HG02759 (cell line): ENCODE measurements around the gene ZFAND2B.

Source experiments
- ATAC-seq: cut with Tn5 transposase; IDR thresholded peaks from one replicate; pipeline ENCODE4 v1.9.1; 2021; ENCODE audit warnings: mild to moderate bottlenecking, moderate library complexity; ENCODE audit not compliant: unreplicated experiment

ZFAND2B gene, protein sequence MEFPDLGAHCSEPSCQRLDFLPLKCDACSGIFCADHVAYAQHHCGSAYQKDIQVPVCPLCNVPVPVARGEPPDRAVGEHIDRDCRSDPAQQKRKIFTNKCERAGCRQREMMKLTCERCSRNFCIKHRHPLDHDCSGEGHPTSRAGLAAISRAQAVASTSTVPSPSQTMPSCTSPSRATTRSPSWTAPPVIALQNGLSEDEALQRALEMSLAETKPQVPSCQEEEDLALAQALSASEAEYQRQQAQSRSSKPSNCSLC

DNA sequence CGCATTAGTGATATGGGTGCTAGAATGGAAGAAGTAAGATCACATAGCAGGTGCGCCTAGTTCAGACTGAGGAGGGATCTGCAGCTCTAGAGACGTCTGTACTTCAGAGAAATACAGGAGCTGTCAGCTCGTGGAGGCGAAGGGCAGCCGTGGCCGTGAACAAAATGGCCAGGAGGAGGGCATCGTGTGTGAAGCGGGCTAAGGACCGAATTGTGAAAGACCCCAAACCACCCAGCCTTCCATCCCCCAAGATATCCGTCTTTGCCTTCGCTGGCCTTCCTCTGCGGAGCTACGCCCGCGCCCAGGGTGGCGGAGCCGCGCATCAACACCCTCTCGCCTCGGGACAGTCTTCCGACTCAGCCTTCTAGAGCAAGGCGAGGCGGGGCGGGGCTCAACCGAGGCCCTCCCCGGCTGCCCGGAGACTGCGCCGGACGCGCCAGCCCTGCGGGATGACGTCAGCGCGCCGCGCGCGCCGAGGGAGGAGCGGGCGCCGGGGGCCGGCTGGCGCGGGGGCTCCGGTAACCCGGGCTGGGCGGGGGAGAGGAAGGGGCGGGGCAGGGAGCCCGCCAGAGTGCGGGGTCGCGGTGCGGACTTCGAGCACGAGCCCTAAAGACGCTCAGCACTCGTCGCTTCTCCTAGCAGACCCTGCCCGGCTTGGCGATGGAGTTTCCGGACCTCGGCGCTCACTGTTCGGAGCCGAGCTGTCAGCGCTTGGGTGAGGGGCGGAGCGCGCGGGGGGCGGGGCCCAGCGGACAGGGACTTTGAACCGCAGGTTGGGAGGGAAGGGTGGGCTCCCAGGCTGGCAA is at the start of gene ZFAND2B:
ZFAND2B (plus strand) TSS at position 455 of the 806 bp plus-strand sequence; CDS start at position 661, 206 bp downstream.
- peak; percentile 98 for ATAC-seq

DNA sequence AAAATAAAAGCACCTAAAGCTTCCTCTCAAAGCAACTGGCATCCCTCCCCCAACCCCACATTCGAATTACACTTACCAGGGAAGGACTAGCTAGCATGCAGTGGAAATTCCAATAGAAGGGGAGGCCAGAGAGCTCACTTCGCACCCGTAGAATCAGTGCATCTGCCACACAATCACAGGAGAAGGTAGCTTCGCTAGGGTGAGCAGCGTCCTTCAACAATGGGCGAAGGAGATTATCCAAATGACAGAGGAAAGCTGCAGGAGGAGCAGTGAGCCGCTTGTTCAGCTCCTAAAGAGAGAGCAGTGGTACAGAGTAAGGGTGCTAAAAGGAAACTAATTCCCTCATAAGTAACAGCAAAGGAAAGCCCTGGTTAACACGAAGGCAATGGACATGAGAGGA is 49.2 kb upstream of the ZFAND2B start:
- ATAC-seq: no peak

DNA sequence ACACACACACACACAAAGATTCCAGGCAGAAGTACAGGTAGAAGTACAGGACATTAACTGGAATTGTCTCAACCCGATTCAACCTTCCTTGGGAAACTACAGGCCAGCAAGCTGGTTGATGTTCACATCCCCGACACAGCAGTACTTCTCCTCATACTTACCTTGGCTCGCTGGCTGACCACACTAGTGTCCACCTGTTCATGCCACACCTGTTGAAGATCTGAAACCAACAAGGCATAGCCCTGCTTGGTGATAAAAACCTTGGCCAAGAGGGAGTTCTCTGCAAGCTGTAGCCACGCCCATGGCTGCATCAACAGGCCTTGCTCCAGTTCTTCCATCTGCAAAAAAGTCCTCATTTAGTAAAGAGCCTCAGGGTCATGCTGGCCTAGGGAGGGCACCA is 48.6 kb upstream of the ZFAND2B start:
- ATAC-seq: no peak

DNA sequence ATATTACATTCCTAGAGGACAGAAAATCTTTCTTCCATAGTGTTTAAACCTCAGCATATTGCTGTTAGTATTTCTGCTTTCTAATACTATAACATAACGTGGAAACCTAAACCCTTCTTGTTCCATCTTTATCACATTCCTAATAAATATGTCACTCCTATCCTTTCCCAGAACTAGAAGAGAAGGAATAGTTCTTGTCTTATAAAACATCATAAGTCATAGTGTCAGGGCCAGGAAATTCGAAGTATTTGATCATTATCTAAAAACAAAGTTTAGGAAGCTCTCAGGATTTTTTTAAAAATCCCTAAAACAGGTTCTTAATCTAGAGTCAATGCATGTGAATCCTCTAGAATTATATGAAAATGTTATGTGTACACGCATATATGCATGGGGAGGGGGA is 48.0 kb upstream of the ZFAND2B start:
- no peak for ATAC-seq

DNA sequence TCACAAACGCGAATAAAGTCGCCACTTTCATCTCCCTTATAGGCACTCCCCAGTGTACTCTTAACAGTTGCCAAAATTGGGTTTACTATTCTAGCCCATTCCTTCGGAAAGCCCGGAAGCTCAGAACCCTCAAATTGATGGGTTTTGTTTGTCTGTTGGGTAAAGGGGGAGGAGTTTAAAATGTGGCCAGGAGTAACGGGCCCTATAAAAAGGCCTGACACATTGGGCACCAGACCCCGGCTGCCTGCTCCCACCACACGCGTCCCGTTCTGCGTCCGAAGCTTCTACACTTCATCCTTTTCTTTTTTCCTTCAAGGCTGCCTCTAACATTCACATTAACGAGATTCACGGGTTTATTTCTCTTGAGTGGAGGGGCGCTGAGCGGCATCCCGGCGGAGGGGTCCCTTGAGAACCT is 46.8 kb upstream of the ZFAND2B start:
- ATAC-seq: no peak

DNA sequence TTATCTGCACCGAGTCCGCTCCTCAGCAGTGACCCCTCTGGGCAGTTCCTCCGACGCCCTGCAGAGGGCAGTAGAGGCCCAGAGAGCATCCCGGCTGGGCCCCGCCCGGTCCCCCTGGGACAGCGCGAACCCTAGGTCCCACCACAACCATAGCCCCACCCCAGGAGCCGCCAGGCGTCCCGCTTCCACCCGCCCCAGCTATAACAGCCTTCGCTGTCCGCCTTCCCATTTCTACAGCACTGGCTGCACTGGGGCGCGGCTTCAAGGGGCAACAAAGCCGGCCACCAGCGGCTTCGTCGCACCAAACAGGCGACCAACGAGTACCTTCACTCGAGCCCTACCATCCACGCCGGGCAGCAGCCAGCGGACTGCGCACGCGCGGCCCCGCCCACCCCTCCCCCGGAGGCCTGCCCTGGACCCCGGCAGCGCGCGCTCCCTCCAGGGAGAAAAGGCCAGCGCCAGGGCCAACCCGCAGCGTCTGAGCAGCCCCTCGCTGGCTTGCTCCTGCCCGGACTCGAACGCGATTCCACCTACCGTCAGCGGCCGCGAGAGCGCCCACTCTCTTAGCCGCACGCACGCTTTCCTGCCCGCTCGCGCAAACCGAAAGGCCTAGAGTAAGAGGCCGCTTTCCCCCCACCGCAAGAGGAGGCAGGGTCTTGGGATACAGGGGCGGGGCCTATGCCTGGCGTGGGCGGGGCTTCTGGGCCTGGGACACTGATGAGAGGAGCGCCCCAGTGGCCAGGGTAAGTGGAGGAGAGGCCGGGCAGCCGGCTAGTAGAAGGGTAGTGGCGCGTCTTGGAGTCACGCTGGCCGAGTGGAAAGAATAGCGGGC is 46.2 kb upstream of the ZFAND2B start, which contains the start of gene NHEJ1:
NHEJ1 (minus strand) TSS at position 630 of the 832 bp plus-strand sequence. CDS start 2,453 bp downstream, outside the sequence.
- ATAC-seq: peak; percentile 90

DNA sequence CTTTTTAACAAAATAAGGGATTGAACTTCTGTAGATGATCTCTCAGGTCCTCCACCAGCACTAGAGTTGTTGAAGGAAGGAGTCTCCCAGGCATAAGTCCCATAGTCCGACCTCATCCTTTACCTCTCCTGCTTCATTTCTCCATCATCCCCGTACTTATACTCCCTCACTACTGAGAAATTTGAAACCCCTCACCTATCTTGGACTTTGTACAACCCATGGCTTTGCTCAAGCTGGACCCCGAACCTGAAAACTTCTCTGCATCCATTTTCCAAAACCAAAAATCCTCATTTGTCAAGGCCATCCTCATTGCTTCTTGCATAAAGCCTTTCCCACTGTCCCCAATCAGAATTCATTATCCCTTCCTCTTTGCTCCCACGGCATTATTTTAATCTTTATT is 45.5 kb upstream of the ZFAND2B start:
- no peak for ATAC-seq

DNA sequence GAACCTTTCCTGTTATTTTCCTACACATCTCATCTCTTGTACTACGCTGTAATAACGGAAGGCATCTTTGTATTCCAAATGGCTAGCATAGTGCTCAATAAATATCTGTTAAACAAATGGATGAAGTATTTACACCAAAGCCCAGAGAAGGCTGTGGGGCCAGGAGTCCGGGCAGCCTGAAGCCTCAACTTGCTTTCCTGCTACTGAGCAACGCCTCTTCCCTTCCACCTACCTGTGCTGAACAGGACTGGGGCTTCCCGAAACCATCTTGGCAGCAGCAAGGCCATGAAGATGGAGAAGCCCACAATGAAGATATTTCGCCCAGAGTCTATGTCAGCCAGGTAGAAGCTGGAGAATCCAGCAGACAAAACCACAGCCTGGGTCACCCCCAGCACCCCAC is 43.4 kb upstream of the ZFAND2B start:
- ATAC-seq: no peak

DNA sequence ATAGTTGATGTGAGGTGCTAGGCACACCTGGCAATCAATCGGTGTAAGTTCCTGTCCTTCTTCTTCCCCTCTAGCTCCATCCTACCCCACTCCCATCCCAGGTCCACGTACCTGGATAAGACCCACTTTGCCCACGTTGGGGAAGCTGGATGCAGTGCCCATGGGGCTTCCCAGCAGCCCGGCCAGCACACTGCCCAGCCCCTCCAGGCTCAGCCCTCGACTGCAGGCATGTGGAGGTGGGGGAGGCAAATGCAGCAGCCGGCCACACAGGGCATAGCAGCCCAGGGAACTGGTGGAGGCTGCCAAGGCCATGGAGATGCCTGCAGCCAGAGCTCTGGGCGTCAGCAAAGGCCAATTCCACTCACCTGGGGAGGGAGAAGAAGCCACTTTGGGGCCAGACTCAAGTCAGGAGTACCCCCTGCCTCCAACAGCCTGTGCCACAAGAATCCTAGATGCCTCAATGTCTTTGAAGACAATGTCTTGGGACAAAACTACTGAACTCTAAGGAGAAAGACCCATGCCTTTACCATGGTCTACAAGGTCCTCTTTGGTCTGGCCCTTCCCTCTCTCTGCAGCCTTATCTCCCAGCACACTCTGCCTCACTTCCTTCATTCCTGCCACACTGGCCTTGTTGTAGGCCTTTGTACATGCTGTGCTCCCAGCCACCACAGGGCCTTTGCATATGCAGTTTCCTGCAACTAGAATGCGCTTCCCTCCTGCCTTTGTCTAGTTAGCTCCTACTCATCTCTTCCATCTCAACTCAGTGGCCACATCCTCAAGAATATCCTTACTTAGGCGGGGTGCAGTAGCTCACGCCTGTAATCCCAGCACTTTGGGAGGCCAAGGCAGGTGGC is 41.3 kb upstream of the ZFAND2B start:
- no peak for ATAC-seq

DNA sequence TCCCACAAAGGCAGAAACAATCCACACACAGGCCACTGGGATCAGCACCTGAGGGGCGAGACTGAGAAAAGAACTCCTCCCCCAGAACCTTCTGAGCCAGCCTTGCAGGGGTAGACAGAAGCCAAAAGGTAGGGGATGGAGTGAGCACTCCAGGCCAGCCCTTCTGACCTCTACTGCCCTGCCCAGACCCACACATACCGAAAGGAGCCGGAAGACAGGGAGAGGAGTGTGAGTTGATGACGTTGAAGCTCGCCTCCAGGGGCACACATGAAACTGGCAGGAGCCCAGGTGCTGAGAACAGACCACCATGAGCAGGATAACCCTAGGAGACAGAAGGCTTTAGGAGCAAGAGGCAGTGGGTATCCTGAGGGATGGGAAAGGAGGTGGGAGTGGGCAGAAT is 38.6 kb upstream of the ZFAND2B start:
- no peak for ATAC-seq

DNA sequence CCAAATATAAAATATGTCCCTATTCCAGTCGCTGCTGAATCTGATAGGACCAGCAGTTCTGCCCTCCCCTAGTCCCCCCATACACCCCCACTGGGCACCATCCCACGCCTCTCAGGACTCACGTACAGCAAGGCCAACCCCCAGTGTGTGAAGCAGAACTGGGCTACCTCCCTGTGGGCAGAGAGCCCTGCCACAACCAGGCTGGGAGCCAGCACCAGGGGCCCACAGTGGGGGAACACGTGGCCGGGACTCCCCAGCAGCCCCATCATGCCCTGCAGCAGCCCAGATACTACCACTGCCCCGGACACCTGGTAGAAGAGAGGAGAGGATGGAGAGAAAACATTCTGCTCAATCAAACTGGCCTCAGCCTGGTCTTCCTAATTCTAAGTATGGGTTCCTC is 38.1 kb upstream of the ZFAND2B start:
- no peak for ATAC-seq

DNA sequence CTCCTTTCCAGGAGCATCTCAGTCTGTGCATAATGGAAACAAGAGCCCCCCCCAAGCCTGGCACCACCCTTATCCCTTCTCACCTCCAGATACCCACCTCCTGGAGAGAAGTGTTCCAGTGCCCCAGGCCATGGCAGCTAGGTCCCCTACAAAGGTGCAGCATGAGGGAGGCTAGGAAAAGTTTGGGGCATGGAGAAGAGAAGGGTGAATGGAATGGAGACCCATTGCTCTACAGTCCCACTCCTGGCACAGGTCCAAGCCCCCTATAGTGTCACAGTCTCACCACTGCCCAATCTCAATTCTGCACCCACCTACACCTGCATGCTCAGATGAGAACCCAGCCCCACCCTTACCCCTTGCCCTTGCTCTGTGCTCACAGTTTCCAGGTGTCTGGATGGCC is 37.6 kb upstream of the ZFAND2B start:
- no peak for ATAC-seq

DNA sequence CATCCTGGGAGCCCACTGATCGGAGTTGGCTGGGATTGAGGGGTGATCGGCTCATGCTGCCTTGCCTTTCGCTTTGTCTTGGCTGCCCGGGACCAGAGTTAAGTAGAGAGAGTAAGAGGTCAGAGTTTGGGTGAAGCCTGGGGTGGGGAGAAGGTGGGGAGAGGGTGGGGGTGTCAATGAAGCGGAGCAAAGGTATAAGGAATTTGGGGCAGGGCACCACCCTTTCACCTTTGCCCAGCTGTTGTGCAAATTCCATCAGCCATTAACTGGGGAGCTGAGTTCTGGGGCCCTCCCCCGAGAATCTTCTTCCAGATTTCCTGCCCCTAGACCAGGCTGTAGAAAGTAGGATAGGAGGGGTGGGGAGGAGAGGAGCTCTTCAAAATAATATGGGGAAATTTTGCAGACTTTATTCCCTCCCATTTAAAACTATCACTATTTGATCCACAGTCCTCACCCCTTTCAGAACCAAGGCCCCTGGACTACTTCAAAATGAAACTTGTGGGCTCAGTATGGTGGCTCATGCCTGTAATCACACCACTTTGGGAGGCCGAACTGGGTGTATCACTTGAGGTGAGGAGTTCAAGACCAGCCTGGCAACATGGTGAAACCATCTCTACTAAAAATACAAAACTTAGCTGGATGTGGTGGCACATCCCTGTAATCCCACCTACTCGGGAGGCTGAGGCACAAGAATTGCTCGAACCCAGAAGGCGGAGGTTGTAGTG is 36.5 kb upstream of the ZFAND2B start, which contains the start of gene SLC23A3:
SLC23A3 (minus strand) TSS at position 100 of the 725 bp plus-strand sequence; CDS start at position 55, 45 bp downstream.
- no peak for ATAC-seq

DNA sequence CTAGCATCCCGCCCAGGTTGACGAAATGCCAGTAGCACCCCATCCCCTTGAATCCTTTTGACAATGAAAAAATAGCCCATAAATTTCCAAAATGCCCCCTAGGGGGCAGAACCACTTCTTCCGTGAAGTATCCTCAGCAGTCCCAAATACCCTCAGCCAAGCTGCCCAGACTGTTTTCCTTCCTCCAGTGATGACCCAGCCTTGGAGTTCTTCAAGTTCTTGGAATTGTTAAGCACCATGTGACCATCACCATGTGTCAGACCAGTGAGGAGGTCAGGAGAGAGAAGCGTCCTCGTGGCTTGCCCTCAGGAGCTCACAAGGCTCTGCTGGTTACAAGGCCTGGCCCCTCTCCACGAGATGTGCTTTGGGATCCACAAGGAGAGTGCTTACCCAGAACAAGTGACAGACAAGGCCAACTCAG is 35.3 kb upstream of the ZFAND2B start:
- no peak for ATAC-seq

DNA sequence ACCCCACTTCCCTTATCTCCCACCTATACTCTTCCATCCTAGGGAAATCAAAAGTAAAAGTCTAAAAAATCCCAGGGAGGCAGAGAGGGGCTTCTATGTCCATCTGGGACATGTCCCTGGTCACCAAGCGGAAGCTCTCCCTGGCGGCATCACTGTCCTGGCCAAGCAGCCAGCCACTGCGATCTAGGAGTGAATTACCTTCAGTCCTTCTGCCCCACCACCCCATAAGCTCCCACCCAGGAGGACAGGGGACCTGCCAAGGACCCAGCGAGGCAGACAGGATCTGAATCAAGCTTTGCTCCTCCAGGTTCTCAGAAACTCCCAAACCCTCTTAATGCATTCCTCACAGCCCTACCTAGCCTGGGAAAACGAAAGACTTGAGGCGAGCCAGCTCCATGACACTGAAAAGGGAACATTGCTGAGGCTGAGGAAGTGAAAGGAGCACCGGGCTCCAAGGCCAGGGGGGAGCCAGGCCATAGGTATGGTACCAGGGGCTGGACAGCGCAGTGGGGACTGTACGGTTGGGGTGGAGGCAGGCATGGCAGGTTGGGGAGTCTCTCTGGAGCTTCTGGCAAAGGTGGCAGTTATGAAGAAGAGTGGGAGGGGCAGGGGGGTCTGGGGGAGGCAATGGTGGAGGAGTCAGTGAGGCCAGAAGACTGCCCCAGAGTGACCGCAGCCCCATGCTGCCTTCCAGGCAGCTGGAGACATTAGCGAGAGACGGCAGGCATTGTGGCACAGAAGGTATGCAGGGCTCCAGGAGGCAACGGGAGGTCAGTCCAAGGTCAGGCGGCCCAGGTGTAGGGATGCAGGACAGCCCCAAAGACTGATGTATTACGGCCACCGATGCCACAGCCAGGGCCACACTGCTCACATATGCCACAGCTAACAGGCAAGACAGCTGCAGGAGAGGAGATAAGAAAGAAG is 34.1 kb upstream of the ZFAND2B start:
- no peak for ATAC-seq

DNA sequence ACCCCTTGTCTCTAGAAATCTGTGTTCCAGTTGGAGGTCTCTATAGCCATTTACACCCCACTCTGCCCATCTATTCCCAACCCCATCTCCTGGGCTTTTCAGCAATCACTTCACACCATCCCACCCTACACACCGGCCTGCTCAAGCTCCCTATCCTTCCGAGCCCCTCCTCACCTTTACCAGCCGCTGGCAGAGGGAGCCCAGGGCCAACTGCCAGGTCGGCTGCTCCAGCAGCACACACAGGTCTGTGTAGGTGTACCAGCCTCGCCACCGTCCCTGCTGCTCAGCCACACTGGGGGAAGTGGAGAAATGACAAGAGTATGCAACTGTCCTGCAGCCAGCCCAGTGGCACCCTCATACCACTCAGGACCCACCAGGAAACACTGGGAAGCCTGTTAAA is 33.4 kb upstream of the ZFAND2B start:
- no peak for ATAC-seq

DNA sequence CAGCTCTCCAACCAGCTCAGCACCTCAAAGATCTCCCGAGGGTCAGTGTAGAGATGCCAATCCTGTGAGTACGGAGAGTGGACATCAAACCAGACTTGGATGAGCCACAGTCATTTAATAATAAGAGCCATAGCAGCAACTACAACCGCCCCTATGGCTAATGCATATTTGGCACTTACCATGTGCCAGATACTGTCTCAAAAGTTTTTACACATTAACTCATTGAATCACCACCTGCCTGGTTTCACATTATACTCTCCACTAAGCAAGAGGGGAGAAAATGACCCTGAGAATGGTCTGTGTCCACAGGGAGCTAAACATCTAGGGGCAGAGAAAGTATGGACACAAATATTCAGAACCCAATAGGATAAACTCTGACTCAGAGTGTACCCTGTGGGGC is 32.4 kb upstream of the ZFAND2B start:
- ATAC-seq: no peak

DNA sequence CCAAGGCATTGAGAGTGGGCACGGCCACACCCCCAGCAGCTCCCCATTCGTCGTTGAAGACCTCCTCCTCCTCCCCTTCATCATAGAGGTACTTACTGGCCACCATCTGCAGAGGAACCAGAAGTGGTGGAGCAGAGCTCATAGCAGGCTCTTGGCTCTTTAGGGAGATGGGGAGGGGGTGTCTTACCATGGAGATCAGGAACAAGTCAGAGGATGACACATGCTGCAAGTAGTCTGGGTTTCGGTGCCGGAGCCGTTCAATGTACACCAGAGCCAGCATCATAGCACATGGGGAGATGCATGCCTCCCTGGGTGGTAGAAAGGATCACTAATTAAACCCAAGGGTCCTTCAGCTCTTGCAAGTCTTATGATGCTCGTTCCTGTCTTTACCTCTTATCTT is 31.8 kb upstream of the ZFAND2B start:
- ATAC-seq: no peak

DNA sequence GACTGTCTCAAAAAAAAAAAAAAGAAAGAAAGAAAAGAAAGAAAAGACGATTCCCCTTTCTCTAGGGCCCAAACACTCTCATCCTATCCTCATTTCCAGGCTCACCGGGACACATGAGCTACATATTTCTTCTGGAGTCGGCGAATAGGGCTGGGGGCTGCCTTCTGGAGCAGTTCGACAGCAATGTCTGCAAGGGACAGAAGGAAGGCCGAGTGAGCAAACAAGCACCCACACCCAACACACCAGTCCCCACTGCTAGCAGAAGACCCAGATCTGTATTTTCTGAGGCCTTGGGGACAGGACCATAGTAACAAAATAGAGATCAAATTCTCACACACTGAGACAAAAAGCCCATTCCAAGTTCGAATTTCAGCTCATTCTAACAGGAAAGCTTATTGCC is 31.1 kb upstream of the ZFAND2B start:
- ATAC-seq: no peak
